Measurements from ENCODE around the gene ELAVL1. TPM values are rescaled to one million over a fixed set of nuclear protein-coding genes. Genes with fewer than 3 reads are reported as not detected.

ELAVL1 gene
- total RNA-seq, 5 donors from 2014 or later (not counting 1 experiment from before 2014, with no cell fraction given): 33.6 to 62.1 (median 57.1) TPM

DNA sequence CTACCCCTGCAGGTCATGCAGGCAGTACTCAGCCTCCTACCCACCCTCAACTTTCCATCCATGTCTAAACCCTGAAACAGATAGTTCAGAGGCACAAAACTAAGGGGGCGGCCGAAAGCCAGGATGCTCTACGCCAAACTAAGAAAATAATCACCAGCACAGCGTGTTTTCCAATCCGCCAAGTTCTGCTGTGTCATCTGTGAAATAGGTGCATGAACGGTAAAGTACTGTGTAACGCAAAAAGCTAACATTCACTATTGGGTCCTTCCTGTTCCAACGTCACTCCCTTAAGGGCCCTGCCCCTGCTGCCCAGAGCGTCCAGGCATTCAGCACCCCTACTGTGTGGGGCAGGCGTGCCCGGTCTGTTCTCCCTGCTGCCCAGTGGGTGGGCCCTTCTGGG, 49.7 kb downstream of the ELAVL1 start:
- Histone ChIP-seq H3K4me3 (ENCODE audit: control insufficient read depth in 1 of 2, extremely low read depth in 1 of 2, low read length in 1 of 2) (no peak overlapping the region), H3K27me3 (replicated peaks in 1 of 2; ENCODE audit: control insufficient read depth in 2 of 2, extremely low read depth in 1 of 2, insufficient read depth in 2 of 2, low read length in 1 of 2) (peaks cover 0 to 3% of the 10 kb centered on the region in 2 experiments), H3K4me1 (ENCODE audit: control insufficient read depth in 1 of 2, extremely low read depth in 1 of 2, insufficient read depth in 2 of 2, low read length in 2 of 2) (no peaks in the 10 kb centered on the region), H3K36me3 (ENCODE audit: control insufficient read depth in 2 of 2, extremely low read depth in 1 of 2, insufficient read depth in 1 of 2, low read length in 1 of 2) (peaks cover 0 to 7% of the 10 kb centered on the region in 2 donors), H3K27ac (ENCODE audit: low read length) (no peak overlapping the region), H3K9me3 (no peaks in the 10 kb centered on the region)
- DNase-seq (no peak), ATAC-seq (replicated peaks in 1 of 4) (no peak)
- Mint-ChIP-seq H3K27me3 (no peaks in the 10 kb centered on the region), H3K27ac (no peak overlapping the region), H3K4me3 (no peak overlapping the region), H3K9me3 (no peaks in the 10 kb centered on the region), H3K4me1 (no peaks in the 10 kb centered on the region), H3K36me3 (no peaks in the 10 kb centered on the region)
- ChIA-PET POLR2A (no interaction called here), CTCF (no interaction called here)
- WGBS (ENCODE audit: insufficient coverage): 69% methylated on average over 11 of the region's 11 CpGs

DNA sequence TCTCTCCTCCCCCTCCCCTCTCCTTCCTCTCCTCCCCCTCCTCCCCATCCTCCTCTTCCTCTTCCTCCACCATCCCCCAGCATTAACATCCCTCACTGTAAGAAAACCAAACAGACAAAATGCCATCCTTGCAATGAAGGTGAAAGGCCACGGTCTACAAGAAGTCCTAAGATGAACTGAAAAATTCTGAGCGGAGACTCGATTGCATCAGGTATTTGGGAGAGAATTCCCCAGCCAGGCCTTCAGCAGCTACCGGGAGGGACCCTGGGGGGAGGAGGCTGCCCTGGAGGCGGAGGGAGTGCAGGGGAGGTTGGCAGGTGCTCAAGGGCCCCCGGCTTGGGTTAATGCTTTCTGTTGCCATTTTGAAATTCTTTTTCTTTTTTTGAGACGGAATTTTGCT, 51.9 kb downstream of the ELAVL1 start:
- 88% methylated on average over 6 of the region's 7 CpGs for WGBS (ENCODE audit: insufficient coverage)
- DNase-seq (no peak), ATAC-seq (replicated peaks in 1 of 4) (no peak)
- Histone ChIP-seq H3K36me3 (ENCODE audit: control insufficient read depth in 2 of 2, extremely low read depth in 1 of 2, insufficient read depth in 1 of 2, low read length in 1 of 2) (peaks cover 0 to 4% of the 10 kb centered on the region in 2 donors), H3K4me1 (ENCODE audit: control insufficient read depth in 1 of 2, extremely low read depth in 1 of 2, insufficient read depth in 2 of 2, low read length in 2 of 2) (no peaks in the 10 kb centered on the region), H3K4me3 (ENCODE audit: control insufficient read depth in 1 of 2, extremely low read depth in 1 of 2, low read length in 1 of 2) (no peak overlapping the region), H3K27ac (ENCODE audit: low read length) (no peak overlapping the region), H3K9me3 (no peaks in the 10 kb centered on the region), H3K27me3 (replicated peaks in 1 of 2; ENCODE audit: control insufficient read depth in 2 of 2, extremely low read depth in 1 of 2, insufficient read depth in 2 of 2, low read length in 1 of 2) (peaks cover 0 to 3% of the 10 kb centered on the region in 2 experiments)
- H3K4me3 Mint-ChIP-seq: no peak overlapping the region
- ChIA-PET CTCF (no interaction called here), POLR2A (no interaction called here)
- no peak overlapping the region for H3K27ac Mint-ChIP-seq
- H3K9me3 Mint-ChIP-seq: no peaks in the 10 kb centered on the region
- no peaks in the 10 kb centered on the region for H3K36me3 Mint-ChIP-seq
- H3K27me3 Mint-ChIP-seq: no peaks in the 10 kb centered on the region
- H3K4me1 Mint-ChIP-seq: no peaks in the 10 kb centered on the region

DNA sequence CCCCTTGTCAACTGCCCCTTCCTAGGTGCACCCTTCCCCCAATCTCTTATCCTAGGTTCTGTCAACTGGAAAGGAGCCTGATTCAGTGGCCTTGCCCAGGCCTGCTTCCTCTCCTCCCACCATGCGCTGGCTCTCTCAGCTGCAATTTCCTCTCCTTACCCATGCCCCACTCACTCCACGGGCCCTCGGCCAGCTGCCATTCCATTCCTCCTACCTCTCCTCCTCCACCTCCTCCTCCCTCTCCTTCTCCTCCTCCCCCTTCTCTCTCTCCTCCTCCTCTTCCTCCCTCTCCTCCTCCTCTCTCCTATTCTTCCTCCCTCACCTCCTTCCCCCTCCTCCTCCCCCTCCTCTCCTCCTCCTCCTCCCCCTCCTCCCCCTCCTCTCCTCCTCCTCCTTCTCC, 52.4 kb downstream of the ELAVL1 start:
- Mint-ChIP-seq H3K27ac (no peak overlapping the region), H3K9me3 (no peaks in the 10 kb centered on the region), H3K4me1 (no peaks in the 10 kb centered on the region), H3K4me3 (no peak overlapping the region), H3K27me3 (no peaks in the 10 kb centered on the region), H3K36me3 (no peaks in the 10 kb centered on the region)
- ChIA-PET CTCF (no interaction called here), POLR2A (no interaction called here)
- H3K27ac ChIP-seq (ENCODE audit: low read length): no peak overlapping the region
- ATAC-seq (replicated peaks in 1 of 4) (no peak), DNase-seq (no peak)
- peaks cover 0 to 4% of the 10 kb centered on the region in 2 donors for H3K36me3 ChIP-seq (ENCODE audit: control insufficient read depth in 2 of 2, extremely low read depth in 1 of 2, insufficient read depth in 1 of 2, low read length in 1 of 2)
- H3K4me3 ChIP-seq (ENCODE audit: control insufficient read depth in 1 of 2, extremely low read depth in 1 of 2, low read length in 1 of 2): no peak overlapping the region
- no peaks in the 10 kb centered on the region for H3K9me3 ChIP-seq
- WGBS (ENCODE audit: insufficient coverage): 59% methylated on average over 3 of the region's 3 CpGs
- peaks cover 0 to 3% of the 10 kb centered on the region in 2 experiments for H3K27me3 ChIP-seq (replicated peaks in 1 of 2; ENCODE audit: control insufficient read depth in 2 of 2, extremely low read depth in 1 of 2, insufficient read depth in 2 of 2, low read length in 1 of 2)
- H3K4me1 ChIP-seq (ENCODE audit: control insufficient read depth in 1 of 2, extremely low read depth in 1 of 2, insufficient read depth in 2 of 2, low read length in 2 of 2): no peaks in the 10 kb centered on the region

DNA sequence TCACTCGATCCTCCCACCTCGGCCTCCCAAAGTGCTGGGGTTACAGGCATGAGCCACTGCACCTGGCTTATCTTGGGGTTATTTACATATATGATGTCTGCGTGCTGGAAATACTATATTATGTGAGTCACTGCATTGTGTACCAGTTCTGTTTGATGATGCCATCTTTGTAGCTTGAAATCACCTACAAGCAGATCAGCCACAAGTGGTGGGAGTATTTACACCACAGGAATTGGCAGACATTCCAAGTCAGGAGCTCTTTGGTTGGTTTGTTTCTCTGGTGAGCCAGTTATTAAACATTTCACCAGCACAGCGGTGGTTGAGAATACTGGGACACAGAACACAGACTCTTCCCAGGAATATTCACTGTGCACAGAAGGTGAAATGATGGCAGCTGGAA, 57.5 kb downstream of the ELAVL1 start:
- H3K4me1 Mint-ChIP-seq: peaks cover 7 to 22% (median 11%) of the 10 kb centered on the region in 3 donors
- H3K9me3 Mint-ChIP-seq: no peaks in the 10 kb centered on the region
- no peaks in the 10 kb centered on the region for H3K36me3 Mint-ChIP-seq
- CTCF ChIA-PET: no interaction called here
- H3K27me3 Mint-ChIP-seq: no peaks in the 10 kb centered on the region
- H3K27ac Mint-ChIP-seq: no peak overlapping the region
- Histone ChIP-seq H3K27ac (ENCODE audit: low read length) (no peak overlapping the region), H3K36me3 (ENCODE audit: control insufficient read depth in 2 of 2, extremely low read depth in 1 of 2, insufficient read depth in 1 of 2, low read length in 1 of 2) (no peaks in the 10 kb centered on the region), H3K4me3 (ENCODE audit: control insufficient read depth in 1 of 2, extremely low read depth in 1 of 2, low read length in 1 of 2) (no peak overlapping the region), H3K27me3 (replicated peaks in 1 of 2; ENCODE audit: control insufficient read depth in 2 of 2, extremely low read depth in 1 of 2, insufficient read depth in 2 of 2, low read length in 1 of 2) (peaks cover 0 to 1% of the 10 kb centered on the region in 2 experiments), H3K4me1 (ENCODE audit: control insufficient read depth in 1 of 2, extremely low read depth in 1 of 2, insufficient read depth in 2 of 2, low read length in 2 of 2) (peaks cover 1 to 11% of the 10 kb centered on the region in 2 experiments), H3K9me3 (no peaks in the 10 kb centered on the region)
- 80% methylated on average over 2 of the region's 4 CpGs for WGBS (ENCODE audit: insufficient coverage)
- ATAC-seq (replicated peaks in 1 of 4) (no peak), DNase-seq (no peak)
- H3K4me3 Mint-ChIP-seq: no peak overlapping the region
- POLR2A ChIA-PET: no interaction called here

DNA sequence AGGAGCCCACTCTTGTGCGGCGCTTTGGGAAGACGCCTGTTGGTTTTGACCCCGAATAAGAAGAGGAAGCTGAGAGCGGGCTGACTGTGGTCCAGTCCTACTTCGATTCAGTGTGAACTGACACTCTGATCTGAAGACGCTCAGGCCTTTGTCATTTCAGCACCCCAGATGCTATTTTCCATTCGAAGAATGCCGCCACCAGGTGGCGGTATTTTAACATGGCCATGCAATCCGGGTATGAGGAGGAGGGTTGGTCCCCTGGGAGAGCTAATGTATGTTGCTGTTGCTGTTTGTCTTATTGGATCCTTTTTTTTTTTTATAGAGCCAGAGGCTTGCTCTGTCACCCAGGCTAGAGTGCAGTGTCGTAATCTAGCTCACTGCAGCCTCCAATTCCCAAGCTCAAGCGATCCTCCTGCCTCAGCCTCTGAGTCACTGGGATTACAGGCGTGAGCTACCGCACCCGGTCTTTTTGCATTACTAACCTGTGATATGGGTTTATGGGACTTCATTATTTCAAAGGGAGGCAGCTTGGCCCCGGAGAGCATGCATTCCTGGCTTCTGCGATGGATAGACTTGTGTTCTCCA, 61.2 kb downstream of the ELAVL1 start:
- Histone ChIP-seq H3K36me3 (ENCODE audit: control insufficient read depth in 2 of 2, extremely low read depth in 1 of 2, insufficient read depth in 1 of 2, low read length in 1 of 2) (peaks cover 0 to 16% of the 10 kb centered on the region in 2 donors), H3K27ac (ENCODE audit: low read length) (peak overlapping the region; percentile 71), H3K9me3 (no peaks in the 10 kb centered on the region), H3K27me3 (replicated peaks in 1 of 2; ENCODE audit: control insufficient read depth in 2 of 2, extremely low read depth in 1 of 2, insufficient read depth in 2 of 2, low read length in 1 of 2) (no peaks in the 10 kb centered on the region), H3K4me3 (ENCODE audit: control insufficient read depth in 1 of 2, extremely low read depth in 1 of 2, low read length in 1 of 2) (peak overlapping the region; percentile 90 to 92), H3K4me1 (ENCODE audit: control insufficient read depth in 1 of 2, extremely low read depth in 1 of 2, insufficient read depth in 2 of 2, low read length in 2 of 2) (peaks cover 7 to 32% of the 10 kb centered on the region in 2 experiments)
- H3K4me1 Mint-ChIP-seq: peaks cover 28 to 42% (median 31%) of the 10 kb centered on the region in 3 donors
- DNase-seq (peak; percentile 66 to 91 (median 80)), ATAC-seq (replicated peaks in 1 of 4) (peak; percentile 41 to 55 (median 52))
- H3K4me3 Mint-ChIP-seq: peak overlapping the region; percentile 87 to 90 (median 89)
- ChIA-PET POLR2A (interaction anchor here (0.5 to 1.4 kb wide), 5 partner anchors 23 to 1220 kb away, joined by 3 to 4 read pairs (median 3); partner anchors contain the start of gene SNAPC2 (in 1 of the 2)), CTCF (interaction anchor here (0.6 to 3.9 kb wide), 15 partner anchors 15 to 845 kb away, joined by 3 to 33 read pairs (median 4); partner anchors contain the start of genes CERS4 (in 1 of the 2), ELAVL1 (in 1 of the 2), MAP2K7 (in 1 of the 2) and NDUFA7 (in 1 of the 2))
- peak overlapping the region; percentile 90 to 95 for H3K27ac Mint-ChIP-seq
- 0% methylated on average over 8 of the region's 18 CpGs for WGBS (ENCODE audit: insufficient coverage)
- peaks cover 6% of the 10 kb centered on the region for H3K36me3 Mint-ChIP-seq
- no peaks in the 10 kb centered on the region for H3K27me3 Mint-ChIP-seq
- H3K9me3 Mint-ChIP-seq: no peaks in the 10 kb centered on the region

DNA sequence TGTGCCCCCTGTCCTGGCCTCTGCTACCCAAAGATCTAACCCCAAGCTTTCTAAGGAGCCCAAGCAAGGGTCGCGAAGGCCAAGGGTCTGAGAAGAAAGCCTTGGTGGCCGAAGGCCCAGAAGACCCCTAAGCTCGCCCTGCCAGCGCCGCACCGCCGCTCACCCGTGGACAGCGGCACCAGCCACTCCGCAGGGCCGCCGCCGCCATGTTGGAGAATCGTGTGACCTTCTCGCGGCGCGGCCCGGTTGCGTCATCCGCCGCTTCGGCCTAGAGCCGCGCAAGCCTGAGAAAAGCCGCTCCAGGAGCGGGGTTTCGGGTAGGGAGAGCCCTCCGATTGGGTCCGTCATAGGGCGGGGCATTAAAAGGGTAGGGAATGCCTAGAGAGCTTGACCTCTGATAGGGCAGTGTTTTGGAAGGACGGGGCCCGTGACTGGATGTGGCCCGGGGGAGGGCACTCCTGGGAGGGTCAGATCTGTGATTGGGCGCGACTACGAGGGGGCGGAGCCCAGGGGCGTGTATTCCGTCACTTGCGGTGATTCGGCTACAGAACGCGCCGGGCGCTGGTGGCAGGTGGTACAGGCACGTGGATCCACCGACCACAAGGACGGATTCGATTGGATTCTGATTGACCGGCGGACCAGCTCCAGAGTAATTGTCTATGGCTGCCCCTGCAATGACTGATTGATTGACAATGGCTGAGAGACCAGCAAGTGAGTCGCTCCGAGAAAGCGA, 61.8 kb downstream of the ELAVL1 start, which contains the start of gene TIMM44:
TSS of gene TIMM44 (minus strand) at position 223 of the 733 bp plus-strand sequence. CDS start at position 208, 15 bp downstream.
- CTCF ChIA-PET: interaction anchor here (0.5 to 3.9 kb wide), 12 partner anchors 14 to 845 kb away, joined by 3 to 33 read pairs (median 4); partner anchors contain the start of genes CERS4 (in 1 of the 2), MAP2K7 (in 1 of the 2), NDUFA7 (in 1 of the 2) and PET100 (in 1 of the 2)
- peaks cover 32 to 46% (median 35%) of the 10 kb centered on the region in 3 donors for H3K4me1 Mint-ChIP-seq

More for the DNA sequence above, 61.8 kb downstream of the ELAVL1 start, which contains the start of gene TIMM44:
- Mint-ChIP-seq H3K36me3 (peaks cover 10% of the 10 kb centered on the region), H3K9me3 (no peaks in the 10 kb centered on the region), H3K27ac (peak within 1 kb of the TSS; percentile 90 to 95), H3K4me3 (peak within 1 kb of the TSS; percentile 87 to 90 (median 89)), H3K27me3 (no peaks in the 10 kb centered on the region)
- DNase-seq (peak; percentile 92 to 99 (median 98)), ATAC-seq (replicated peaks in 1 of 4) (peak; percentile 95 to 98 (median 98))
- WGBS (ENCODE audit: insufficient coverage): under 1% methylated on average over 56 of the region's 56 CpGs
- Histone ChIP-seq H3K27me3 (replicated peaks in 1 of 2; ENCODE audit: control insufficient read depth in 2 of 2, extremely low read depth in 1 of 2, insufficient read depth in 2 of 2, low read length in 1 of 2) (no peaks in the 10 kb centered on the region), H3K4me3 (ENCODE audit: control insufficient read depth in 1 of 2, extremely low read depth in 1 of 2, low read length in 1 of 2) (peak within 1 kb of the TSS; percentile 90 to 92), H3K27ac (ENCODE audit: low read length) (peak within 1 kb of the TSS; percentile 97), H3K9me3 (no peaks in the 10 kb centered on the region), H3K36me3 (ENCODE audit: control insufficient read depth in 2 of 2, extremely low read depth in 1 of 2, insufficient read depth in 1 of 2, low read length in 1 of 2) (peaks cover 0 to 18% of the 10 kb centered on the region in 2 donors), H3K4me1 (ENCODE audit: control insufficient read depth in 1 of 2, extremely low read depth in 1 of 2, insufficient read depth in 2 of 2, low read length in 2 of 2) (peaks cover 7 to 32% of the 10 kb centered on the region in 2 experiments)
- POLR2A ChIA-PET: interaction anchor here (0.5 to 1.4 kb wide), 4 partner anchors 22 to 1219 kb away, joined by 3 to 4 read pairs (median 3); partner anchors contain the start of gene SNAPC2 (in 1 of the 2)
